D721Med (cell line): ENCODE measurements around the gene ARFGEF2.

ENCODE experiments used
- DNase-seq: peaks from one replicate; pipeline ENCODE4 v3.0.0; 2011; ENCODE audit warnings: low spot score; ENCODE audit not compliant: insufficient read length
- FAIRE-seq: peaks from 2 replicates; lab custom pipeline; 2011; peaks lifted over from hg19 to GRCh38; lab: Jason Lieb, UNC
- TF ChIP-seq, protein P1 (sequence below): IDR thresholded peaks from 2 replicates; pipeline ENCODE4 v1.5.1; 2012; ENCODE audit warnings: mild to moderate bottlenecking, control low read depth; ENCODE audit not compliant: insufficient read depth; ENCODE audit errors: missing control alignments

The ARFGEF2 gene

DNA sequence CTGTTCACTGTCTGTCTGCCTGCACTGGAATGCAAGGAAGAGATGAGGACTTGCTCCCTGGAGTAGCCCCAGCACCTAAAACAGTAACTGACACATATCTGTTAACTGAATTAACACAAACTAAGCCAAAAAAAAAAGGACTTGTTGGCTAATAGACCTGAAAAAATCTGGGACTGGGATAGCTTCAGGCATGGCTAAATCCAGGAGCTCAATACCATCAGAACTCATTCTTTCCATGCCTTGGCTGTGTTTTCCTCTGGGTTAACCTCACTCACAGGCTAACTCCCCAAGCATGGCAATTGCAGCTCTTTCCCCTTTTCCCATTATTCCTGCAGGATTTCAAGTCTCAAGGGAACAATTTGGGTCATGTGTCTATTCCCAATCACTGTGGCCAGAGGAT lies 21.6 kb upstream of the ARFGEF2 start:
- DNase-seq (no peak), FAIRE-seq (no peak)
- TF ChIP-seq, protein P1, sequence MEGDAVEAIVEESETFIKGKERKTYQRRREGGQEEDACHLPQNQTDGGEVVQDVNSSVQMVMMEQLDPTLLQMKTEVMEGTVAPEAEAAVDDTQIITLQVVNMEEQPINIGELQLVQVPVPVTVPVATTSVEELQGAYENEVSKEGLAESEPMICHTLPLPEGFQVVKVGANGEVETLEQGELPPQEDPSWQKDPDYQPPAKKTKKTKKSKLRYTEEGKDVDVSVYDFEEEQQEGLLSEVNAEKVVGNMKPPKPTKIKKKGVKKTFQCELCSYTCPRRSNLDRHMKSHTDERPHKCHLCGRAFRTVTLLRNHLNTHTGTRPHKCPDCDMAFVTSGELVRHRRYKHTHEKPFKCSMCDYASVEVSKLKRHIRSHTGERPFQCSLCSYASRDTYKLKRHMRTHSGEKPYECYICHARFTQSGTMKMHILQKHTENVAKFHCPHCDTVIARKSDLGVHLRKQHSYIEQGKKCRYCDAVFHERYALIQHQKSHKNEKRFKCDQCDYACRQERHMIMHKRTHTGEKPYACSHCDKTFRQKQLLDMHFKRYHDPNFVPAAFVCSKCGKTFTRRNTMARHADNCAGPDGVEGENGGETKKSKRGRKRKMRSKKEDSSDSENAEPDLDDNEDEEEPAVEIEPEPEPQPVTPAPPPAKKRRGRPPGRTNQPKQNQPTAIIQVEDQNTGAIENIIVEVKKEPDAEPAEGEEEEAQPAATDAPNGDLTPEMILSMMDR: no peak

- no peak for DNase-seq
- FAIRE-seq: no peak
- TF ChIP-seq, protein P1: no peak
These were observed 20.2 kb upstream of the ARFGEF2 start for GRCh38 chr20:48901326-48901725.

GRCh38 chr20:48903705-48904104 lies 17.8 kb upstream of the ARFGEF2 start:
- FAIRE-seq (no peak), DNase-seq (no peak)
- TF ChIP-seq, protein P1: no peak

GRCh38 chr20:48904566-48905296 lies 16.8 kb upstream of the ARFGEF2 start:
- FAIRE-seq: no peak
- peak; percentile 41 for DNase-seq
- TF ChIP-seq, protein P1: peak; percentile 74

- DNase-seq (no peak), FAIRE-seq (no peak)
- TF ChIP-seq, protein P1: no peak
These were observed 16.2 kb upstream of the ARFGEF2 start for GRCh38 chr20:48905297-48905647.

DNA sequence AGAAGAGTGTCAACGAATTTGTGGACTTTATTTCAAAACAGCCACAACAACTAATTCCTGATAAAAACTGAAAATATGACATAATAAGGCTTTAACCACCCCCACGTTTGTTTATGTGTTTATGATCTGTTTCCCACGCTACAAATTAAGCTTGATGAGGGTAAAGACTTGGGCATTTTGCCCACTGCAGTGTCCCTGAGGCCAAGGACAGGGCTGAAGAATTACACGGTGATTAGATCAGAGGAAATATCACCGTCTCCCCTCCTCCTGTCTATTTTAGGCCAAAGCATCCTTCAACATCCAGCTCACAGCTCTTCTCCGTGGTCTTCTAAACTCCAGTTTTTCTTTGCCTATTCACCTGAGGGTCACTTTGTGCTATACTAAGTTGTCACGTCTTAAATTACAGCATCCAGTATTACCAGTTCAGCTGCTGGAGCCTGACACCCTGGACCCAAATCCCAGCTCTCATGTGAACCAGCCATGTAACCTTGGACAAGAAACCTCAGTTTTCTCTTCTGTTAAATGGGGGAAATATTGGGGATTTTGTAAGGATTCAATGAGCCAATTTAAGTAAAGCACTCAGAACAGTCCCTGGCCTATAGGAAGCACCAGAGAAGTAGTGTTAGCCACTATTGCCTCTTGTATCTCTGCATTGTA lies 15.2 kb upstream of the ARFGEF2 start:
- TF ChIP-seq, protein P1: no peak
- FAIRE-seq: no peak
- DNase-seq: no peak
